GM23338 (cell line): ENCODE results near the gene NUP160. TPM values are rescaled to one million over a fixed set of nuclear protein-coding genes. Genes with fewer than 3 reads are reported as not detected.

Source experiments
- ATAC-seq: fragments of 200-7000 bp; cut with Tn5 transposase; 3 replicates; pipeline ENCODE4 v1.9.1; 2020
- DNase-seq: peaks from one replicate; pipeline ENCODE4 v3.0.0-alpha.2; 2015; ENCODE audit warnings: low spot score
- H2AFZ ChIP-seq: fragments of 200-600 bp; sonication (generic); 2 replicates; pipeline ENCODE4 v1.8.0; 2016; ENCODE audit warnings: antibody characterized with exemption, mild to moderate bottlenecking, moderate library complexity
- H3F3A ChIP-seq: fragments of 200-600 bp; sonication (generic); replicated peaks from 2 replicates; pipeline ENCODE4 v1.8.0; 2017; ENCODE audit warnings: antibody characterized with exemption, mixed run types, low read depth
- H3K27ac ChIP-seq: fragments of 200-600 bp; sonication (generic); 2 replicates; pipeline ENCODE4 v1.6.1; 2016; ENCODE audit warnings: low read depth
- H3K27me3 ChIP-seq: fragments of 200-600 bp; sonication (generic); 2 replicates; pipeline ENCODE4 v1.8.0; 2016; ENCODE audit warnings: mild to moderate bottlenecking, mixed run types, moderate library complexity; ENCODE audit not compliant: insufficient read depth
- H3K36me3 ChIP-seq: fragments of 200-600 bp; sonication (generic); 2 replicates; pipeline ENCODE4 v1.8.0; 2016; ENCODE audit warnings: mild to moderate bottlenecking; ENCODE audit not compliant: insufficient read depth
- H3K4me1 ChIP-seq: fragments of 200-600 bp; sonication (generic); 2 replicates; pipeline ENCODE4 v1.8.0; 2016; ENCODE audit warnings: mild to moderate bottlenecking, moderate library complexity; ENCODE audit not compliant: insufficient read depth
- H3K4me2 ChIP-seq: fragments of 200-600 bp; sonication (generic); 2 replicates; pipeline ENCODE4 v1.7.1; 2017; ENCODE audit warnings: mixed run types
- H3K4me3 ChIP-seq: fragments of 200-600 bp; sonication (generic); 2 replicates; pipeline ENCODE4 v1.6.1; 2016; ENCODE audit warnings: mixed run types
- H3K79me2 ChIP-seq: fragments of 200-600 bp; sonication (generic); replicated peaks from 2 replicates; pipeline ENCODE4 v1.8.0; 2017; ENCODE audit warnings: mild to moderate bottlenecking; ENCODE audit not compliant: insufficient read depth
- H3K9me2 ChIP-seq: fragments of 200-600 bp; sonication (generic); 2 replicates; pipeline ENCODE4 v1.8.0; 2017; ENCODE audit not compliant: insufficient read depth
- H4K20me1 ChIP-seq: fragments of 200-600 bp; sonication (generic); replicated peaks from 2 replicates; pipeline ENCODE4 v1.8.0; 2017; ENCODE audit warnings: mild to moderate bottlenecking; ENCODE audit not compliant: insufficient read depth
- H3K27ac Mint-ChIP-seq: 2 replicates; pipeline ENCODE4 v1.8.0; 2020; ENCODE audit warnings: inconsistent platforms, mild to moderate bottlenecking, moderate library complexity, mixed read lengths
- H3K27me3 Mint-ChIP-seq: 3 replicates; pipeline ENCODE4 v1.8.0; 2022; ENCODE audit warnings: low read depth, mild to moderate bottlenecking, moderate library complexity, mixed read lengths, inconsistent platforms; ENCODE audit not compliant: insufficient read depth, poor library complexity
- H3K36me3 Mint-ChIP-seq: 3 replicates; pipeline ENCODE4 v1.8.0; 2021; ENCODE audit warnings: low read depth, mild to moderate bottlenecking, inconsistent platforms, moderate library complexity, mixed read lengths
- H3K4me1 Mint-ChIP-seq: 3 replicates; pipeline ENCODE4 v1.8.0; 2020; ENCODE audit warnings: mild to moderate bottlenecking, inconsistent platforms, mixed read lengths
- H3K4me3 Mint-ChIP-seq: 3 replicates; pipeline ENCODE4 v1.8.0; 2021; ENCODE audit warnings: moderate library complexity, mild to moderate bottlenecking, inconsistent platforms, mixed read lengths
- H3K9me3 Mint-ChIP-seq: 3 replicates; pipeline ENCODE4 v1.8.0; 2020; ENCODE audit warnings: moderate library complexity, mild to moderate bottlenecking, inconsistent platforms, mixed read lengths
- CREB1 ChIP-seq: fragments of 250-450 bp; sonication (Bioruptor Pico); IDR thresholded peaks from 2 replicates; pipeline ENCODE4 v1.5.0; 2020; ENCODE audit warnings: low read depth, mild to moderate bottlenecking, moderate library complexity
- CTCF ChIP-seq, 2 experiments: fragments of 200-600 bp in 1 of 2; sonication (generic) in 1 of 2; conservative IDR thresholded peaks; 2 replicates each; pipeline versions ENCODE4 v1.5.1 to v1.6.1; 2016 to 2017; ENCODE audit warnings: antibody characterized with exemption in 2 of 2, low read depth in 2 of 2, mild to moderate bottlenecking in 2 of 2, moderate library complexity in 1 of 2
- ETS1 ChIP-seq: IDR thresholded peaks from 2 replicates; pipeline ENCODE4 v1.6.1; 2016; ENCODE audit warnings: antibody characterized with exemption
- EZH2 ChIP-seq: fragments of 200-600 bp; sonication (generic); IDR thresholded peaks from one replicate; pipeline ENCODE4 v1.8.0; 2017; ENCODE audit warnings: antibody characterized with exemption, mild to moderate bottlenecking, low read depth; ENCODE audit not compliant: unreplicated experiment
- EZH2phosphoT487 ChIP-seq: fragments of 200-600 bp; sonication (generic); IDR thresholded peaks from one replicate; pipeline ENCODE4 v1.8.1; 2018; ENCODE audit warnings: antibody characterized with exemption; ENCODE audit not compliant: unreplicated experiment
- JUNB ChIP-seq: IDR thresholded peaks from one replicate; pipeline ENCODE4 v1.6.1; 2016; ENCODE audit warnings: antibody characterized with exemption; ENCODE audit not compliant: unreplicated experiment
- NANOG ChIP-seq: IDR thresholded peaks from 2 replicates; pipeline ENCODE4 v1.6.1; 2016; ENCODE audit warnings: antibody characterized with exemption, borderline replicate concordance
- POLR2AphosphoS5 ChIP-seq: IDR thresholded peaks from 2 replicates; pipeline ENCODE4 v1.6.1; 2016; ENCODE audit warnings: antibody characterized with exemption, low read depth
- REST ChIP-seq: IDR thresholded peaks from one replicate; pipeline ENCODE4 v1.6.1; 2018; ENCODE audit warnings: antibody characterized with exemption; ENCODE audit not compliant: unreplicated experiment
- STAT1 ChIP-seq: IDR thresholded peaks from one replicate; pipeline ENCODE4 v1.6.1; 2016; ENCODE audit warnings: antibody characterized with exemption; ENCODE audit not compliant: unreplicated experiment
- ZNF114 ChIP-seq: fragments of 250-450 bp; sonication (Bioruptor Pico); IDR thresholded peaks from 2 replicates; pipeline ENCODE4 v1.5.0; 2020; ENCODE audit warnings: mild to moderate bottlenecking, moderate library complexity
- ZNF331 ChIP-seq: fragments of 250-450 bp; sonication (Bioruptor Pico); IDR thresholded peaks from 2 replicates; pipeline ENCODE4 v1.5.0; 2020; ENCODE audit warnings: low read depth, mild to moderate bottlenecking, moderate library complexity
- ZNF462 ChIP-seq: fragments of 250-450 bp; sonication (Bioruptor Pico); IDR thresholded peaks from 2 replicates; pipeline ENCODE4 v1.5.0; 2020; ENCODE audit warnings: mild to moderate bottlenecking, moderate library complexity
- polyA plus RNA-seq: library from polyadenylated mRNA; unstranded; fragments of >200 nt; fragmentation: Nextera tagmentation; extraction: Ambion mirVana; gene quantifications from 2 replicates; pipeline ENCODE4 v1.2.1, GENCODE V29; 2016
- total RNA-seq: library from RNA; depleted of rRNA; stranded (reverse); fragments of >200 nt; shearing (Covaris generic); gene quantifications from 2 replicates; pipeline ENCODE4 v1.2.3, GENCODE V29; 2014

NUP160 gene
- total and polyA plus RNA-seq, 2 experiments from 2014 or later: 41.2 to 101 TPM

- Mint-ChIP-seq H3K4me3 (no peak overlapping the region), H3K9me3 (no peaks in the 10 kb centered on the region), H3K4me1 (peaks cover 2% of the 10 kb centered on the region; the same call in 2 of the 3 replicates), H3K36me3 (no peaks in the 10 kb centered on the region), H3K27ac (no peak overlapping the region), H3K27me3 (peaks cover 2% of the 10 kb centered on the region)
- Histone ChIP-seq H3K9me2 (no peaks in the 10 kb centered on the region), H3F3A (no peaks in the 10 kb centered on the region), H3K27ac (no peak overlapping the region), H3K27me3 (no peaks in the 10 kb centered on the region), H3K4me3 (no peak overlapping the region), H3K4me2 (no peak overlapping the region), H2AFZ (no peak overlapping the region), H3K4me1 (no peaks in the 10 kb centered on the region; the same call in 1 of the 2 replicates), H3K36me3 (no peaks in the 10 kb centered on the region), H3K79me2 (no peaks in the 10 kb centered on the region), H4K20me1 (no peaks in the 10 kb centered on the region)
- TF ChIP-seq EZH2: no peak
- TF ChIP-seq ZNF331 (CRISPR knock-in tag): no peak
- TF ChIP-seq NANOG: no peak
- no peak for TF ChIP-seq JUNB
- no peak for TF ChIP-seq CTCF (conservative IDR thresholded peaks at IDR 0.05; ENCODE audit: low read depth in 2 of 2)
- TF ChIP-seq EZH2phosphoT487: no peak
- TF ChIP-seq STAT1: no peak
- TF ChIP-seq CREB1 (CRISPR knock-in tag): no peak
- no peak for TF ChIP-seq ZNF462 (CRISPR knock-in tag)
- no peak for TF ChIP-seq REST
- no peak for TF ChIP-seq ZNF114
- no peak for TF ChIP-seq POLR2AphosphoS5
- no peak for TF ChIP-seq ETS1
- DNase-seq (no peak), ATAC-seq (no peak)
Measured at GRCh38 chr11:47867823-47868222, 19.7 kb upstream of the NUP160 start.
